ENCODE data around the gene SFTA2.
"Not testable (repeated sequence)": the region's sequence is repeated elsewhere in the genome, so short reads cannot be mapped to it uniquely, and the experiment has no call there.

SFTA2 gene

DNA sequence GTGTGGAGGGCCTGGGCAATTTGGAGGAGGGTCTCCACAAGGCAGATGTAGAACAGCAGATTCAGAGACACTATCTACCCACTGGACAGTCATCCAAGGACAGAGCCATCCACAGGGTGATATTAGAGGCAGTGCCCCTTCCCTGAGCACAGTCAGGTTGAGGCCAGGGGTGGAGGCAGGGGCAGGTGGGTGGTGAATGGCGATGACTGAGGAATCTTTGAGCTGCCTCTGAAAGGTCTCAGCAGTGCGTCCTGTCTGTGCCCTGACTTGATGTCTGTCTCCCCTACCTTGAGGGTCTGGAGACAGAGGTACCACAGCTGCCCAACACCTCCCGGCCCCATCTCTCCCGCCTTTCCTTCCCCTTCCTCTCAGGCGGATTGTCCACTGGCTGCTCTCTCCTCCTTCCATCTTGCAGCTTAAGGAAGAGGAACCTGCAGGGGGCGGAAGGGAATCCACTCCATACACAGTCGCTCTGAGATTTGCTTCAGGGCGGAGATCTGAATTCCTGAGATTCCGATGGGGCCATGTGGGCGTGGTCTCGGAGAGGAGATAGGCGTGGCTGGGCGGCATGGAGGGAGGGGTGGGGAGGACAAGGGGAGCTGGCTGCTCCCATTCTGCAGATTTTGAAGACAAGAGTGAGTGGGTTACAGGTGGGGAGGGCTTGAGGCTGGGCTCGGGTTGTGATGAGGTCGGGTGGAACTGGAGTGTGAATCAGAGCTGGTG lies 10.5 kb upstream of the SFTA2 start:
- peak; percentile 45 for DNase-seq

DNA sequence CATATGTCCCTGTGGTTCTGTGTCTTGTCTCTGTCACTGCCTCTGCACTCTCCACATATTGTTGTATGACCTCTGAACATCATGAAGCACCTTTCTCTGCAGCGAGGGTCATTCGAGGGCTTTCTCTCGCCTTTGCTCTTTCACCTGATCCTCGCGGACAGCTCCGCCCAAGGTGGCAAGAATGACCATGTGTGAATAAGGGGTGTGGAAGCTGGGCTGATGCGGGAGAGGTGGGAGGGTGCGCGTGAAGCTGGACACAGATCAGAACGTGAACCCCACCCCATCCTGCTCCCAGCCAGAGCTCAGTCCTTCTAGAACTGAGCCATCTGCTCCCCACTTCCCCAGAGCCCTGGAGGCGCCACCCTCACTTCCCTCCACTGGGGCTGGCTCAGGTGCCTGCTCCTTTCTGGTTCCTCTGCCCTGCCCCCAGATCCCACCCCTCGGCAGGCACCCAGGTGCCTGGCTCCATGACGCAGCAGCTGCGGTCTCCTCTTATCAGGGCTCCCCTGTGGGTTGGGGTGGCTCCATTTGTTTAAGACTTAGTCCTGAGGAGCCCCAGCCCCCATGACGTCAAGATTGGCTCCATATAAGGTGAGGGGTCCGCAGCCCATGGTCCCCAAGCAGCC lies 8.5 kb upstream of the SFTA2 start, which contains the start of gene MUCL3:
Gene MUCL3, plus strand, starts transcription at position 613 of the 626 bp plus-strand sequence. CDS start 27 bp downstream, outside the sequence.
- DNase-seq = no peak

DNA sequence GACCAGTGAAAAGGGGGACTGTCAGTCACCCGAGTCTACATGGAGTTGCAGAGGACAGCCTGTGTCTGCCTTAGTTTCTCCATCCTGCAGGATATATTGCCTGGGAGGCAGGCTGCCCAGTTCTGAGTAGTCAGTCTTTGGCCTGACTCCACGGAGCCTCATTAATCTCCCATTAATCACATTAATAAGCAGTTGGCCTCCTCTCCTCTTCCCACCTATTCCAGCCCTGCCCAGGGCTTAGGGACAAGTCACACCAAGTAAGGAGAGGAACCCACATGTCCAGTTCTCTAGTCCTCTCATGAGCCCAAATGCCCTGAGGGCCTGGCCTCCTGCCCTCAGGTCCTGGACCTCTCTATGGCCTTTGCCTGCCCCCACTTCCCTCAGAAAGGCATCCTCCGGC lies 7.5 kb upstream of the SFTA2 start:
- no peak for DNase-seq

DNA sequence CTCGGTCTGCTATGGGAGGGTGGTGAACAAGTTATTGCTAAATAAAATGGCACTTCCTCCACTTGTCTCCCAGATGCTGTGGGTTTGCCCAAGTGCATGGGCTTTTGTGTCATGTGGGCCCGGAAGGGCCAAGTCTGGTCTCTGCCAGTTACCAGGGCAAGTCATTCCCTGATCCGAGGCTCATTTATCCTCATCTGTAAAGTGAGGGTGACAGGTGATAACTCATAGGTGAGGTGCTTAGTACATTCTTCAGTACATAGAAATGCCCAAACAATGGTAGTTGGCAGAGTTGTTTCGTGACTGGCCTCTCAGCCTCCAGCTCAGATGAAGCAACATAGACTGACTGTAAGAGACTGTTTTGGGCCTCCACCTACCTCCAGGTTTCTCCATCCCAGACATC lies 6.8 kb upstream of the SFTA2 start:
- DNase-seq = peak; percentile 3

DNA sequence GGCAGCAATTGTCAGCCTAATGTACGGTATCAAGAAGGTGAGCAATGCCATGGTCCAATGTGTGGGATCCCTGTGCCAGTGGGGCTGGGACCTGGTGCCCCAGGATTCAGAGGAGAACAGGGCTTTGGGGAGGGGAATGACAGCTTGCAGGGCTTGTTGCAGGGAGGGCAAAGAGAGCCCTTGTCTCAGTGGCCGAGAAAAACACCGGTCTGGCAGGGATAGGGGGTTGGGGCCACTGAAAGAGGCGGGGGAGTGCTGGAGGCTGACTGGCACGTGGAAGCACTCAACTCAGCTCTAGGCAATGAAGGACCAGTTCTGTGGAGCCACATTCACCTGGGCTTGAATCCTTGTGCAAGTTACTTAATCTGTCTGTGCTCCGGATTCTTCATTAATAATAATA lies 5.3 kb upstream of the SFTA2 start:
- DNase-seq = no peak

DNA sequence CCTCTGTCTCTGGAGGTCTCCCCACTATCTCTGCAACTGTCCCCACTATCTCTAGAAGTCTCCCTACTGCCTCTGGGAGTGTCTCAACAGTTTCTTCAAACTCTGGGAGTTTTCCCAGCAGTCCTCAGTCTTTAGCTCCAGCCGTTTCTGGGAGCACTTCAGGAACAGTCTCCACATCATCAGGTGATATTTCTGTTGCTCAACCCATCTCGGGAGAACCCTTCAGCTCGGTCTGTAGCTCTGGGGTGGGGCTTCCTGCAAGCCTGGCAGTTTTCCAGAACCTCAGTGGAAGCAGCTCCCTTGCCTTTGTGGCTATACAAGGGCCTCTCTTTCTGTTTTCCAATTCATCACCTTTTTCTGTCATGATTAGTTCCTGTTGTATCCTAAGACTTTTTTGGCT lies 3.0 kb upstream of the SFTA2 start:
- DNase-seq = no peak

DNA sequence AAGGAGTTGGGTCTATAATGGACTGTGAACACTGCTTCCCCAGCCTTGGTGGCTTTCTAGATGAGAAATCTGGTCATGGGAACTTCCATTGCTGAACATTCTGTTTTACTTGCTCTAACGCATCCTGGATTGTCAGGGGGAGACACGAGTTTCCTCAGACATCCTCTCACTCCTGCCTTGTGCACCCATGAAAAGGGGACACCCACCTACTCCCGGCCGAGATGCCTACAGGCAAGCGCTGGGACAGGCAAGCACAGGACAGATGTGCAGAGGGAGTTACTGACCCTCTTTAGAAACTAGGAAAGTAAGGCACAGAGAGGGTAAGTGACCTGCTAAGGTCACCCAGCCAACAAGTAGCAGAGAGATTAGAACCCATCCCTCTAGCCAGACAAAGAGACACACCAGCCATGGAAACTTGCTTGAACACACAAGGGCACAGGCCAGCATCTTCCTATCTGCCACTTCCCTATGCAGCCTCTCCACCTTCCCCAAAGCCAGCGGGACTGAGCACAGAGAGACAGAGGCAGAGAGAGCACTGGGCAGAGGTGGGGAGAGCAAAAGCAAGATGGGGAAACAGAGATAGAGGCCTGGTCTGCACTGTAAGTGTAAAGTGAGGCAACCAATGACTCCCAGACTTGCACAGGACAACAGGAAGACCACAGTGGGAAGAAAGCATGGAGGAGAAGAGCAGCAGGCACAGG lies 845 bp upstream of the SFTA2 start:
- no peak for DNase-seq

DNA sequence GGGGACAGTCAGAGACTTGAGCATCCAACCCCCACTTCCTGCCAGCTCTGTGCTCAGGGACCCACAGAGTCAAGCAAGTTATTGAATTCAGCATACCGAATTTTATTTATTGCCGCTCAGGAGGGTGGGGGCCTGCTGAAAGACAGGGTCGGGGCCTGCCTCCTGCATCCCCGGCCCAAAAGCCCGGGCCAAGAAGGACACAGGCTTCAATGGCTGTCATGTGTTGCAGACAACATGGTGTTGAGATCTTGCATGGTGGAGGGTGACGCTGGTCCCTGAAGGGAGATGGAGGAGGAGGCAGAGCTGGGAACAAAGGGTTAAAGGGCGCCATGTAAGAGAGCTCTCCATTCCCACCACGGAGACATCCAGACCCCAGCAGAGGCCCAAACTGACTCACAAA lies 698 bp downstream of the SFTA2 start:
- no peak for DNase-seq

DNA sequence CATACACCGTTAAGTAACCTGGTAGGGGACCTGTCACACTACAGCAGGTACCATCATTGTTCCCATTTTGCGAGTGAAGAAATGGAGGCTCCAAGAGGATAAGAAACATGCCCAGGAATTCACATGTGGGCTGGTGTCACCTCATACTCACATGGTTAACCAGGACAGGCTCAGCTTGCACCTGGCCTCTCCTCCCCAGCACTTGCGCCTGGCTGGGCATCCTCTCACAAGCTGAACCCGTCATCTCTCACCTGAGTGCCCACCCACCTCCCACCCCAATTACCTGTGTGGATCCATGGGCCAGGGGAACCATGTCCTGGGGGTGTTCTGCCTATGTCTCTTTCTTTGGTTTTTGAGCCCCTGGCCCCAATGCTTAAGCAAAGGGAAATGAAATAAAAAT lies 1.5 kb downstream of the SFTA2 start:
- DNase-seq = no peak

DNA sequence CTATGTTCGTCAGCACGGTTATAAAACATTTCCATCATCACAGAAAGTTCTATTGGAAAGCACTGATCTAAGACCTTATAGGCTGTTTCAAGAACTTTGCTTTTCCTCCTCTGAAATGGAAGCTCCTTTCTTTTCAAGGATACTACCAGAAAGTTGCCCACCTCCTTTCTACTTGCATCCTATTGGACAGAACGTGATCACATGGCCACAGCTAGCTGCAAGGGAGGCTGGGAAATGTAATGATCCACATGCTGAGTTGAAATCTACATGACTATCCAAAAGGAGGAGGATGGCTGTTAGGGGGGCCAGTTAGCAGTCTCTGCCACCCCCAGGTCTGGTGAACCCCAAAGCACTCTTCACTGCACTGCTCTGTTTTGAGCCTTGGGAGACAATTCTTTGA lies 3.3 kb downstream of the SFTA2 start:
- DNase-seq = no peak

DNA sequence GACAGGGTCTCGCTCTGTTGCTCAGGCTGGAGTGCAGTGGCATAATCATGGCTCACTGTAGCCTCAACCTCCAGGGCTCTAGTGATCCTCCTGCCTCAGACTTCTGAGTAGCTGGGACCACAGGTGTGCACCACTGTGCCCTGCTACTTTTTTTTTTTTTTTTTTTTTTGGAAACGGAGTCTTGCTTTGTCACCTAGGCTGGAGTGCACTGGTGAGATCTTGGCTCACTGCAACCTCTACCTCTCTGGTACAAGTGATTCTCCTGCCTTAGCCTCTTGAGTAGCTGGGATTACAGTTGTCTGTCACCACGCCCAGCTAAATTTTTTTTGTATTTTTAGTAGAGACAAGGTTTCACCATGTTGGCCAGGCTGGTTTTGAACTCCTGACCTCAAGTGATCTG lies 4.9 kb downstream of the SFTA2 start:
- not testable (repeated sequence) for DNase-seq

DNA sequence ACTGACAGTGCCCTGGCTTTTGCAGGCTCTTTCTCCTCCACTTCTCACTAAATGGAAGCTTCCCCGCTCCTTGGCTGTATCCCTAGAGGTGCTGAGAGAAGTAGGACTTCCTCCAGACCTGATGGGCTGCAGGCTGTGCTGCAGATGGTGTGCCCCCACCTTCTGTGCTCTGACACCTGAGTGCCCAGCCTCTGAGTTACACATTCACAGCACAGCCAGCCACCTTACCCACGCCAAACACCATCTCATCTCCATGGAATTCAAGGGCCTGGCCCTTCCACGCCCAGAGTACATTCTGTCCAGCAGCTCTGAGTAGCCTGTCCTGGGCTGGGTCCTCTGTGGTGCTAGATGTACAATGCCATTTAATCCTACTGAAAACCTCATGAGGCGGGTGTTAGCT lies 5.3 kb downstream of the SFTA2 start:
- no peak for DNase-seq

DNA sequence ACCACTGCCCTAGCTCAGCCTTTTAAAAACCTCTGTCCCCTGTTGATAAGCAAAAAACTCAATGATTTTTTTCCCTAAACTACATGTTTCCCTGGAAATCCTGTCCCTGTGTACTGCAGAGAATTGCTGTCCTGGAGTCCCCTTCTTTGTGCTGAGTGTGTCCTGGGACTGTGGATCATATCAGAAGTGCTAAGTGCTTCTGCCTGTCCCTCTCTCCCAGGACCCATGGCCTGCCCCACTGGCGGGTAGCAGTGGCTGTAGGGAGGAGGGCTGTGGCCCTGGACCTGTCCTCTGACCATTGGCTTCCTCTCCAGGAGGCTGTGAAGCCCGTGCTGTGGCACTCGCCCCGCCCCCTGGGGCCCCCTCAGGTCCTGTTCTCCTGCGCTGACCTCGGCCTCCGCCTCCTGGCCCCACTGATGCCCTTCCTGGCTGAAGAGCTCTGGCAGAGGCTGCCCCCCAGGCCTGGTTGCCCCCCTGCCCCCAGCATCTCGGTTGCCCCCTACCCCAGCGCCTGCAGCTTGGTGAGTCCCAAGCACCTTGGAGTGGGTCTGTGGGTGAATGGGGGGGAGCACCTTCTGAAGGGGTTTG lies 7.8 kb downstream of the SFTA2 start:
- DNase-seq = not testable (repeated sequence)

DNA sequence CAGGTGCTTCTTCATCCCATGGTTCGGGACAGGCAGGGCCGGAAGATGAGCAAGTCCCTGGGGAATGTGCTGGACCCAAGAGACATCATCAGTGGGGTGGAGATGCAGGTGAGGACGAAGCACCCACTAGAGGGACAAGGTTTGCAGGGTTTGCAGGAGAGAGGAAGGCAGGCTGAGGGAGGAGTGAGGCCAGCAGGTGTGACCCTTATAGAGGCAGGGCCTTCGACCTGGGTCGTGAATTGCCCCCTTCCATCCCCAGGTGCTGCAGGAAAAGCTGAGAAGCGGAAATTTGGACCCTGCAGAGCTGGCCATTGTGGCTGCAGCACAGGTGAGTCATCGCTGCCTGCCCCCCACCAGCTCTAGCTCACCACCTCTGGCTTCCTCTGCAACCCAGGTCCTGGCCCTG lies 9.5 kb downstream of the SFTA2 start:
- no peak for DNase-seq

DNA sequence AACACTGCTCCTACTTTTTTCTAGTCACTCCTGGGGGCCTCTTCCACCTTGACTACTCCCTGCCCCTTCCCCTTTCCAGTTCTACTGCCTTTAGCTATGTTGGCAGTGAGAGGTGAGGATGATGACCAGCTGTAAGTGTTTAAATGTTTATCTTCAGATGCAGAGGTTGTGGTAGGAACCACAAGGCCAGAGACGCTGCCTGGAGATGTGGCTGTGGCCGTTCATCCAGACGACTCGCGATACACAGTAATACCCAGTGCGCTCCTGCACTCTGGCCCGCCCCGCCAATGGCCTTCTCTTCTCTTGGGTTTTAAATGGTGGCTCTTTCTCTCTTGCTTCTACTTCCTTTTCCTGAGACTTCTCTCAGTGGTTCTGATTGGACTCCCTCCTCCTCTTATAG lies 13.3 kb downstream of the SFTA2 start:
- no peak for DNase-seq

DNA sequence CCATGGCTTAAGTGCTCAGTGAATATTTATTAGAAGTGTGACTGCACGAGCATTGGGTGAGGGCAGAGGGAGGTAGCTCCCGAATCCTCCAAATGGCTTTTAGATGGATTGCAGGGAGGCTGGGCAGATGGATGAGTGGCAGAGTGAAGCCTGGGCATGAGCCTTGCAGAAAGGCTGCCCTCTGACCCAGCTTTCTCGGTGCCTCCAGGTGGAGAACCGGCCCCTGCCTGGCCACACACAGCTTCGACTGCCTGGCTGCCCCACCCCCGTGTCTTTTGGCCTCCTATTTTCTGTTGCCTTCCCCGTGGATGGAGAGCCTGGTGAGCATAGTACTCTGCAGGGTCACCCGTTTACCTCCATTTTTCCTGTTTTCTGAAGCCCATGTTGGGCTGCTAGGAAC lies 14.5 kb downstream of the SFTA2 start:
- no peak for DNase-seq

DNA sequence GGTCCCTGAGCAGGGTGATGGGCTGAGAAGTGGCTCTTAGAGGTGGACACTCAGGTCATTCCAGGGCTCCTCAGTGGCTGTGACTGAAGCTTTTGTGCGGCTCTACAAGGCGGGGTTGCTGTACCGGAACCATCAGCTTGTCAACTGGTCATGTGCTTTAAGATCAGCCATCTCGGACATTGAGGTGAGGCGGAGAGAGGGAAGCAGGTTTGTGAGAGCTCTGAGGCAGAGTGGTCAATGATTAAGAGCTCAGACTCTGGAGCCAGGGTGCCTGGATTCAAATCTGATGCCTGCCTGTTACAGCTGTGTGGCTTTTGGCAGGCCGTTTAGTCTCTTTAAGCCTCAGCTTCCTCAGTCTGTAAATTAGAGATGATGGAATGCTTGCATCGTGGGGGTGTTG lies 14.9 kb downstream of the SFTA2 start:
- DNase-seq = no peak

DNA sequence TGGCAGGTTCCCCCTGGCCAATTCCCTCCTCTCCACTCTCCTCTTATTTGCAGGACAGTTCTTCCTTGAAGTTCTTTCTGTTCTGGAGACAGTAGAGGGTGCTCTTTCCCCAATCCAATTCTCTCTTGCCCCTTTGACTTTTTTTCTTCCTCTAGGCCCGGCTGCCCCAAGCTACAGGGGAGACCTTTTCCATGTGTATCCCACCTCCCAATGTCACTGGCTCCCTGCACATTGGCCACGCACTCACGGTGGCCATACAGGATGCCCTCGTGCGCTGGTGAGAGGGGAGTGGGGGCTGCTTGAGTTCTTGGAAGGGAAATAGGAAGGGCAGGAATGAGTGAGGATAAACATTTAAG lies 16.4 kb downstream of the SFTA2 start:
- DNase-seq = peak; percentile 60

DNA sequence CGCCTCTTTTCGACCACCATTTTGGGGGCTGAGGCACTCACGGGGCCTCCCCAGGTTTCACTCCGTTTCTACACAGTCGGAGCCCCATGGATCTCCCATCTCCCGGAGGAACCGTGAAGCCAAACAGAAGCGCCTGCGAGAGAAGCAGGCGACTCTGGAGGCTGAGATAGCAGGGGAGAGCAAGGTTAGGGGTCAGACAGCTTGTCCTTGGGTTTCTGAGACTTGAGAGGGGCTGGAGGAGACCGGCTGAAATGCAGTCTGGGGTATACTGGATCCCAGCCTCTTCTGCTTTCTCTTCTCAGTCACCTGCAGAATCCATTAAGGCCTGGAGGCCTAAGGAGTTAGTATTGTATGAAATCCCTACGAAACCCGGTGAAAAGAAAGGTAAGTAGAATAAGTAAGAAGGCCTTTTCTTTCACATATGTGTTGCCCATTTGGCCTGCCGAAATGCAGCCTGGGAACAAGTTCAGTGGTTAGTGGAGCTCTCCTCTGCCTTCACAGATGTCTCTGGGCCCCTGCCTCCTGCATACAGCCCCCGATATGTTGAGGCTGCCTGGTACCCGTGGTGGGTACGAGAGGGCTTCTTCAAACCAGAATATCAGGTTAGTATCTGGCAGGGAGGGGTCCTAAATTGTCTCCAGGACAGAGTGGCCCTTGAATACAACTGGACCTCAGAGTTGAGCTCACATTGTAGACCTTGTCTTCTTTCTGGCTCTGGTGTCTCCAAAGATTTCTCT lies 16.9 kb downstream of the SFTA2 start:
- DNase-seq = no peak

DNA sequence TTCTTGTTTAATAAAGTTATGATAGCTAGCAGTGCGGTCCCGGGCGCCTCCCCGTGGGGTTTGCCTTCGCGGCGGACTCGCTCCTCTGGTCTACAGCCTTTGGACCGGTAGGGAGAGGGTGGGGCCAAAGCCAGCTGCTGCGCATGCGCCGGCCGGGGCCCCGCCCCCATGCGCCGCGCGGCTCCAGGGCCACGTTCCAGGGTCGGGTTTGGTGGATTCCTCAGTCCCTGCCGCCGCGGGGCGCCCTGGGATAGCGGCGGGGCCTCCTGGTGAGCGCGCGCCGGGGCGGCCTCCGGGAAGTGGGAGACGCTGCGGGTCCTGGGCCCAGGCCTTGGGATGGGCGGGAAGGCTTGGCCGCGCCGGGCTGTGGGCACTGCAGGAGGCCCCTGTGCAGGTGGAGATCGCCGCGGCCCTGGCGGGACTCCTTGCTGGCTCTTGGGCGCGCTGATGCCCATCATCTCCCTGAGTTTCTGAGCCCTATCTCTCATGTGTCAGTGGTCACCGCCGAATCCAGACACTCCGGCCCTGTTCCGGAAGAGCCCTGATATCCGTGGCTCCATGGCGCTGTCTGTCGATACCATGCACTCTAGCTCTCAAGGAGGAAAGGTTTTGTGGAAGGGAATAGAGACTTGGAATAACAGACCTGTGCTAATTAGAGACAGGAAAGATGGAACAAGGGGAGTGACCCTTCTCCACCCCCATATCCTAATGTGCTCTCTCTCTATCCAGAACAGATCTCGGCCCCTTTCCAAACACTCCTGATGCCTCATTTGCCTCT lies 17.7 kb downstream of the SFTA2 start, which contains the start of gene VARS2:
Gene VARS2, plus strand, starts transcription at position 163 of the 778 bp plus-strand sequence. Its CDS starts 599 bp downstream, at position 762.
- DNase-seq = peak; percentile 84

DNA sequence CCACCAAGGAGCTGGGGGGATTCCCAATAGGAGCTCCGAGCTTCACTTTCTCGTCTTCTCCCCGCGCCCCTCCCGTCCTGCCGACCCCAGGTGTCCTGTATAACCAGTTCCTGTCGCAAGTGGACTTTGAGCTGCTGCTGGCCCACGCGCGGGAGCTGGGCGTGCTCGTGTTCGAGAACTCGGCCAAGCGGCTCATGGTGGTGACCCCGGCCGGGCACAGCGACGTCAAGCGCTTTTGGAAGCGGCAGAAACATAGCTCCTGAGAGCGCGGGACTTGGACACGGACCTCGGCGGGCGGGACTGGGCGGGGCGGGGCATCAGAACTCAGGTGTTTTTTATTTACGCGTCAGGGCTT lies 18.3 kb downstream of the SFTA2 start:
- DNase-seq = no peak
